Chondrocyte (in vitro differentiated cells): ENCODE data around the gene KCNQ1OT1. TPM values are rescaled to one million over a fixed set of nuclear protein-coding genes. Genes with fewer than 3 reads are reported as not detected.
A peak's percentile ranks its signal among the peaks of the same experiment; 100 is the strongest.

Experiments
- DNase-seq: peaks from one replicate; pipeline ENCODE4 v3.0.0; 2021; ENCODE audit warnings: mixed read lengths, low spot score
- H3K27ac Mint-ChIP-seq: one replicate; pipeline ENCODE4 v1.8.0; 2021; ENCODE audit warnings: mild to moderate bottlenecking, moderate library complexity, mixed read lengths; ENCODE audit not compliant: unreplicated experiment
- H3K27me3 Mint-ChIP-seq: 2 replicates; pipeline ENCODE4 v1.8.0; 2021; ENCODE audit warnings: low read depth, mixed read lengths
- H3K36me3 Mint-ChIP-seq: 2 replicates; pipeline ENCODE4 v1.8.0; 2021; ENCODE audit warnings: low read depth, mixed read lengths
- H3K4me1 Mint-ChIP-seq: 2 replicates; pipeline ENCODE4 v1.8.0; 2021; ENCODE audit warnings: low read depth, mild to moderate bottlenecking, mixed read lengths
- H3K4me3 Mint-ChIP-seq: one replicate; pipeline ENCODE4 v1.8.0; 2021; ENCODE audit warnings: mild to moderate bottlenecking, moderate library complexity, mixed read lengths; ENCODE audit not compliant: unreplicated experiment
- H3K9me3 Mint-ChIP-seq: 2 replicates; pipeline ENCODE4 v1.8.0; 2021; ENCODE audit warnings: low read depth, mixed read lengths
- total RNA-seq: library from RNA; stranded (reverse); gene quantifications from 3 replicates; pipeline ENCODE4 v1.2.1, GENCODE V29; 2021
- TF ChIP-seq, protein P1 (sequence below): fragments of 200-600 bp; sonication (generic); IDR thresholded peaks from 2 replicates; pipeline ENCODE4 v1.5.0; 2021; ENCODE audit warnings: antibody characterized with exemption, mild to moderate bottlenecking, moderate library complexity

The KCNQ1OT1 gene
- total RNA-seq, 1 donor from 2014 or later: 2.5 TPM

DNA sequence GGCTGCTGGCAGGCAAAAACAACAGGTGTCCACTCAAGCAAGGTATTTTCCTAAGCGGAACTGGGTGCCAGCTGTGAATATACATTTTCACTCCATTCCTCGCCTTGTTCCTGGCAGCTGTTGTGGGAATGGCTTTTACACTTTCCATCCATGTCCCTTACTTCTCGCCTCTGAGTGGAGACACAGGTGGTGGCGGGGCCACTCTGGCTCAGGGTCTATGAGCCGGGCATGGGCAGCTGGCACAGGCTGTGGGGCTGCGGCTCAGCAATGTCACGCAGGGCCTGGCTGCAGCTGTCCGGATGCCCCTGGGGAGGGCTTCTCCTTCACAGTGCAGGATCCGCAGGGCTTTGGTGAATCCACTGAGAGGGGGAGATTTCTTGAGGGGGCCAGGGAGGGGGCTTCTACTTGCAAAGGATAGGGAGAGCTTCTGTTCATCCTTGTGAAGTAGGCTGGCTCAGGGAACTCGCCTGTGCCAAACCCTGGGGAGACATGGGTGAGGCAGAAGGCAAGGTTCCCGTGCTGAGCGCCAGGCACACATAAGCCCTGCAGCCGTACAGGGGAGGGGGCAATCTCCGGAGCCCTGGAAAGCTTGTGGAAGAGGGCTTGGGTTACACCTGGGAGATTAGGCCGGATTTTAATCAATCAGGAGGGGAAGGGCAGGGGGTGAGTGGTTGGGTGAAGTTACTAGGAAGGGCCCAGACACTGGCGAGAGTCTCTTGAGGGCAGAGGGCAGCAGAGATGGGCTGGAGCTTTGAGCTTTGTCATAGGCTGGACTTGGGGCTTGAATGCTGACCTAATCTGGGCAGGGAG lies 45.7 kb downstream of the KCNQ1OT1 start:
- peaks cover 47% of the 10 kb centered on the region for H3K9me3 Mint-ChIP-seq
- peak overlapping the region; percentile 20 for H3K27ac Mint-ChIP-seq
- peaks cover 23% of the 10 kb centered on the region for H3K4me1 Mint-ChIP-seq
- H3K36me3 Mint-ChIP-seq: peaks cover 38% of the 10 kb centered on the region
- TF ChIP-seq, protein P1, sequence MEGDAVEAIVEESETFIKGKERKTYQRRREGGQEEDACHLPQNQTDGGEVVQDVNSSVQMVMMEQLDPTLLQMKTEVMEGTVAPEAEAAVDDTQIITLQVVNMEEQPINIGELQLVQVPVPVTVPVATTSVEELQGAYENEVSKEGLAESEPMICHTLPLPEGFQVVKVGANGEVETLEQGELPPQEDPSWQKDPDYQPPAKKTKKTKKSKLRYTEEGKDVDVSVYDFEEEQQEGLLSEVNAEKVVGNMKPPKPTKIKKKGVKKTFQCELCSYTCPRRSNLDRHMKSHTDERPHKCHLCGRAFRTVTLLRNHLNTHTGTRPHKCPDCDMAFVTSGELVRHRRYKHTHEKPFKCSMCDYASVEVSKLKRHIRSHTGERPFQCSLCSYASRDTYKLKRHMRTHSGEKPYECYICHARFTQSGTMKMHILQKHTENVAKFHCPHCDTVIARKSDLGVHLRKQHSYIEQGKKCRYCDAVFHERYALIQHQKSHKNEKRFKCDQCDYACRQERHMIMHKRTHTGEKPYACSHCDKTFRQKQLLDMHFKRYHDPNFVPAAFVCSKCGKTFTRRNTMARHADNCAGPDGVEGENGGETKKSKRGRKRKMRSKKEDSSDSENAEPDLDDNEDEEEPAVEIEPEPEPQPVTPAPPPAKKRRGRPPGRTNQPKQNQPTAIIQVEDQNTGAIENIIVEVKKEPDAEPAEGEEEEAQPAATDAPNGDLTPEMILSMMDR: no peak
- H3K4me3 Mint-ChIP-seq: peak overlapping the region; percentile 28
- no peaks in the 10 kb centered on the region for H3K27me3 Mint-ChIP-seq
- peak; percentile 61 for DNase-seq

GRCh38 chr11:2653198-2653551 lies 46.6 kb downstream of the KCNQ1OT1 start:
- Mint-ChIP-seq H3K4me1 (peaks cover 19% of the 10 kb centered on the region), H3K27me3 (no peaks in the 10 kb centered on the region), H3K9me3 (peaks cover 49% of the 10 kb centered on the region), H3K4me3 (no peak overlapping the region), H3K36me3 (peaks cover 33% of the 10 kb centered on the region), H3K27ac (peak overlapping the region; percentile 53)
- TF ChIP-seq, protein P1: no peak
- DNase-seq: no peak

DNA sequence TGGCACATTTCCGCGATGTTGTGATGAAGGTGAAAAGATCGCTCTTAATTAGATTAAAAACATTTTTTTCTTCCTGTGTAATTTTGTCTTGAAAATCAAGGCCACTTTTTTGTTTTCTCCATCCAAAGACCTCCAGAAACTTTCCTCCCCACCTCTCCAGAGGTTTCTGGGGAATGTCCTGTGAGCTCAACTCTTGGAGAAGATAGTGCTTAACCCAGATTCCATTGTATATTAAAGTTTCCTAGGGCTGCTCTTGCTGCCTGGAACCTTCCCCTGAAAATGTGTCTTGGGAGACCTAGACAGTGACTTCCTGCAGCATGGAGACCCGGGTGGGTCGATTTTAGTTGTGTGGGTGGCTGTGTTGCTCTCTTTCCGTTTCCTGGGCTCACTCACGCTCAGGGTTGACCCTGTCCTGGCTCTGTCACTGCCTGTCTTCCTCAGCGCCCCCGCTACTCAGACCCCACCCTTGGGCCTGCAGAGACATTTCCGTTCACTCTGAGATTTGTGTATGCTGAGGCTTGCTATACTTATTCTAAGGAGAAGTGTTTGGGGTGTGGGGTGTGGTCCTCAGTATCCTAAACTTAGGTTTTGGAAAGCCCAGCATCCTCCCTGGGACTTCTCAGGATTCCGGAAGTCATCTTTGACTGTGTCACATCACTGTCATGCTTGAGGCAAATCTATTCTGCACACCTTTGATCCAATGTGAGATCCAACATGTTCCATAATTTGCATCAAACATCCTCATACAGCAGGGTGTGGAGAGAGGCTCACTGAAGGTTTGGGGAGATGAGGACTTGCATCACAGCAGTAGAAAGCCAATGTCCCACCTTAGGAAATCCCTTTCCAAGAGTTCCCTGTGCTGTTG lies 47.2 kb downstream of the KCNQ1OT1 start:
- Mint-ChIP-seq H3K4me3 (no peak overlapping the region), H3K4me1 (peaks cover 19% of the 10 kb centered on the region), H3K9me3 (peaks cover 52% of the 10 kb centered on the region), H3K36me3 (peaks cover 35% of the 10 kb centered on the region), H3K27ac (no peak overlapping the region), H3K27me3 (no peaks in the 10 kb centered on the region)
- TF ChIP-seq, protein P1: no peak
- no peak for DNase-seq

- DNase-seq: peak; percentile 51
- Mint-ChIP-seq H3K4me1 (peaks cover 16% of the 10 kb centered on the region), H3K27ac (no peak overlapping the region), H3K4me3 (no peak overlapping the region), H3K36me3 (peaks cover 38% of the 10 kb centered on the region), H3K27me3 (peaks cover 4% of the 10 kb centered on the region), H3K9me3 (peaks cover 55% of the 10 kb centered on the region)
- TF ChIP-seq, protein P1: no peak
Measured at GRCh38 chr11:2651826-2652271, 47.9 kb downstream of the KCNQ1OT1 start.

GRCh38 chr11:2651054-2651617 lies 48.7 kb downstream of the KCNQ1OT1 start:
- H3K27me3 Mint-ChIP-seq: peaks cover 4% of the 10 kb centered on the region

More at GRCh38 chr11:2651054-2651617, 48.7 kb downstream of the KCNQ1OT1 start:
- no peak overlapping the region for H3K27ac Mint-ChIP-seq
- H3K4me1 Mint-ChIP-seq: peaks cover 9% of the 10 kb centered on the region
- TF ChIP-seq, protein P1: no peak
- peaks cover 50% of the 10 kb centered on the region for H3K9me3 Mint-ChIP-seq
- no peak for DNase-seq
- H3K36me3 Mint-ChIP-seq: peaks cover 41% of the 10 kb centered on the region
- no peak overlapping the region for H3K4me3 Mint-ChIP-seq
